NCI-H1694 (cell line): ENCODE measurements around the gene TFF1.
A peak's percentile ranks its signal among the peaks of the same experiment; 100 is the strongest.

ENCODE experiments used
- DNase-seq: peaks from one replicate; lab custom pipeline; 2025; lab: John Stamatoyannopoulos, UW

The TFF1 gene

GRCh38 chr21:42317826-42318746 lies 48.2 kb downstream of the TFF1 start:
- no peak for DNase-seq

- DNase-seq = no peak
Measured at GRCh38 chr21:42317341-42317741, 49.0 kb downstream of the TFF1 start.

GRCh38 chr21:42316891-42317290 lies 49.4 kb downstream of the TFF1 start:
- DNase-seq = no peak

- DNase-seq = peak; percentile 23
Measured at GRCh38 chr21:42315296-42315891, 50.9 kb downstream of the TFF1 start, which contains the start of gene TFF3. Gene TFF3, minus strand, starts transcription at chr21:42315409. Its CDS starts 35 bp downstream, at chr21:42315374.

- no peak for DNase-seq
Measured at GRCh38 chr21:42314616-42315295, 51.6 kb downstream of the TFF1 start.

- no peak for DNase-seq
Measured at GRCh38 chr21:42313501-42313969, 52.8 kb downstream of the TFF1 start.

GRCh38 chr21:42312626-42313104 lies 53.7 kb downstream of the TFF1 start:
- no peak for DNase-seq
